Osteoblast (primary cell): ENCODE results near the gene SUCNR1. TPM values are rescaled to one million over a fixed set of nuclear protein-coding genes. Genes with fewer than 3 reads are reported as not detected.
"Not testable (repeated sequence)": the region's sequence is repeated elsewhere in the genome, so short reads cannot be mapped to it uniquely, and the experiment has no call there.

Experiments used
- DNase-seq: peaks from one replicate; pipeline ENCODE4 v3.0.0; 2011; ENCODE audit warnings: low spot score, mixed read lengths; ENCODE audit not compliant: insufficient read length; ENCODE audit errors: missing footprints
- H2AFZ ChIP-seq: 2 replicates; pipeline ENCODE4 v1.6.0; 2011; ENCODE audit warnings: mild to moderate bottlenecking, low read length
- H3K27ac ChIP-seq: 2 replicates; pipeline ENCODE4 v1.5.1; 2011; ENCODE audit warnings: mild to moderate bottlenecking, low read depth, low read length, moderate library complexity
- H3K27me3 ChIP-seq: 2 replicates; pipeline ENCODE4 v1.6.0; 2012; ENCODE audit warnings: mild to moderate bottlenecking, control low read depth, inconsistent platforms, low read length, moderate library complexity; ENCODE audit not compliant: insufficient read depth
- H3K36me3 ChIP-seq: 2 replicates; pipeline ENCODE4 v1.5.1; 2011; ENCODE audit warnings: mild to moderate bottlenecking, low read length, control low read depth, moderate library complexity; ENCODE audit not compliant: insufficient read depth
- H3K4me1 ChIP-seq: 2 replicates; pipeline ENCODE4 v1.5.1; 2011; ENCODE audit warnings: mild to moderate bottlenecking, low read length, control low read depth, moderate library complexity; ENCODE audit not compliant: insufficient read depth
- H3K4me2 ChIP-seq: 2 replicates; pipeline ENCODE4 v1.6.0; 2011; ENCODE audit warnings: mild to moderate bottlenecking, low read length; ENCODE audit not compliant: insufficient read depth
- H3K4me3 ChIP-seq: fragments of 200-600 bp; sonication (generic); 3 replicates; pipeline ENCODE4 v1.5.1; 2012; ENCODE audit warnings: mild to moderate bottlenecking, low read length, inconsistent platforms; ENCODE audit not compliant: insufficient read depth
- H3K79me2 ChIP-seq: 2 replicates; pipeline ENCODE4 v1.6.0; 2012; ENCODE audit warnings: mild to moderate bottlenecking, low read length, control low read depth, inconsistent platforms; ENCODE audit not compliant: insufficient read depth
- H3K9me3 ChIP-seq: 2 replicates; pipeline ENCODE4 v1.5.1; 2011; ENCODE audit warnings: low read depth, low read length, control low read depth
- H4K20me1 ChIP-seq: 2 replicates; pipeline ENCODE4 v1.6.0; 2012; ENCODE audit warnings: mild to moderate bottlenecking, low read length, control low read depth; ENCODE audit not compliant: insufficient read depth
- CTCF ChIP-seq: IDR thresholded peaks from 2 replicates; pipeline ENCODE4 v1.5.1; 2011; ENCODE audit warnings: mild to moderate bottlenecking, low read depth, low read length, moderate library complexity; ENCODE audit errors: extremely low read depth
- total RNA-seq: library from RNA; depleted of rRNA; stranded (reverse); fragments of >200 nt; gene quantifications from 2 replicates; pipeline ENCODE4 v1.2.3, GENCODE V29; 2012

Gene SUCNR1
- total RNA-seq, 1 donor: under 0.01 TPM

GRCh38 chr3:151894219-151894618 lies 20.8 kb downstream of the SUCNR1 start:
- Histone ChIP-seq H3K9me3 (no peaks in the 10 kb centered on the region), H3K27me3 (no peaks in the 10 kb centered on the region), H4K20me1 (no peaks in the 10 kb centered on the region), H3K4me3 (no peak overlapping the region), H3K36me3 (no peaks in the 10 kb centered on the region), H3K79me2 (no peaks in the 10 kb centered on the region), H3K4me2 (no peak overlapping the region), H3K27ac (no peak overlapping the region), H2AFZ (no peak overlapping the region), H3K4me1 (peaks cover 3% of the 10 kb centered on the region)
- TF ChIP-seq CTCF: no peak
- DNase-seq: no peak

- TF ChIP-seq CTCF: no peak
- H3K79me2 ChIP-seq: no peaks in the 10 kb centered on the region
- no peak overlapping the region for H3K27ac ChIP-seq
- DNase-seq: no peak
- H3K4me2 ChIP-seq: no peak overlapping the region
- no peak overlapping the region for H3K4me3 ChIP-seq
- H4K20me1 ChIP-seq: no peaks in the 10 kb centered on the region
- peaks cover 7% of the 10 kb centered on the region for H3K4me1 ChIP-seq
- H3K36me3 ChIP-seq: no peaks in the 10 kb centered on the region
- H2AFZ ChIP-seq: peak overlapping the region; percentile 51
- H3K27me3 ChIP-seq: no peaks in the 10 kb centered on the region
- no peaks in the 10 kb centered on the region for H3K9me3 ChIP-seq
Observed at GRCh38 chr3:151895478-151896241, 22.2 kb downstream of the SUCNR1 start.

- peak overlapping the region; percentile 58 for H2AFZ ChIP-seq
Observed at GRCh38 chr3:151896246-151897012, 23.0 kb downstream of the SUCNR1 start.

GRCh38 chr3:151898121-151898520 lies 24.7 kb downstream of the SUCNR1 start:
- H3K36me3 ChIP-seq, H3K27ac ChIP-seq, H3K4me2 ChIP-seq, H4K20me1 ChIP-seq, H2AFZ ChIP-seq, H3K4me3 ChIP-seq, H3K79me2 ChIP-seq, H3K9me3 ChIP-seq, DNase-seq, H3K27me3 ChIP-seq: not testable (repeated sequence)
- peaks cover 19% of the 10 kb centered on the region for H3K4me1 ChIP-seq

More at GRCh38 chr3:151896246-151897012, 23.0 kb downstream of the SUCNR1 start:
- Histone ChIP-seq H3K4me1 (peaks cover 15% of the 10 kb centered on the region), H3K4me3 (no peak overlapping the region), H3K4me2 (no peak overlapping the region), H4K20me1 (no peaks in the 10 kb centered on the region), H3K36me3 (no peaks in the 10 kb centered on the region), H3K27me3 (no peaks in the 10 kb centered on the region), H3K9me3 (no peaks in the 10 kb centered on the region), H3K79me2 (no peaks in the 10 kb centered on the region), H3K27ac (no peak overlapping the region)
- peak; percentile 21 for DNase-seq
- TF ChIP-seq CTCF: no peak

- H3K27ac ChIP-seq, H3K9me3 ChIP-seq, H2AFZ ChIP-seq, H3K79me2 ChIP-seq, H3K4me3 ChIP-seq, H3K4me2 ChIP-seq, DNase-seq, H4K20me1 ChIP-seq, H3K27me3 ChIP-seq, H3K36me3 ChIP-seq: not testable (repeated sequence)
- peaks cover 25% of the 10 kb centered on the region for H3K4me1 ChIP-seq
Observed at GRCh38 chr3:151898564-151899261, 25.3 kb downstream of the SUCNR1 start.
